ENCODE results near the gene EMCN. TPM values are rescaled to one million over a fixed set of nuclear protein-coding genes. Genes with fewer than 3 reads are reported as not detected.

The EMCN gene
- total and polyA plus RNA-seq, 10 donors: 0.50 to 4.4 (median 3.0) TPM

DNA sequence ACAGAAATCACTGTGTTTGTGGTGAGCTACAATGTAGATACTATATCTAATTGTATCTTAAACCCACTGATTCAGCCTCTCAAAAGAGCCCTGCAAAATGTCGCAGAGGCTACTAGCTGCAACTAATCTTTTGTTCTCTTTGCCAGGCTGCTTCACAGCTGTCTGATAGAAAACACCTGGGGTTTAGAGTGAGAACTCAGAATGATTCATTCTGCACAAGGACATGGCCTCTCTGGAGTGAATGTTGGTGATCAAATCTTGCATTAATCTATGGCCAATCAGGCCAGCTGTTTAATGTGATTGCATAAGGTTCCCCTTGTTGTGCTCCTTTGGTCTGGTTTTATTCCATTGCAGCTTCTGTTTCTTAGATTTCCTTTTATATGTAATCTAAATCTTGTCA is 100.3 kb downstream of the EMCN start:
- Histone ChIP-seq H3K4me3 (no peak overlapping the region), H3K36me3 (no peaks in the 10 kb centered on the region), H3K4me1 (no peaks in the 10 kb centered on the region), H3K9me3 (no peaks in the 10 kb centered on the region), H3K27me3 (replicated peaks in 1 of 7) (no peaks in the 10 kb centered on the region), H3K27ac (no peak overlapping the region)
- intact Hi-C loops (cut with DNase I; ENCODE audit: low total_unique reads): no loop called here
- 66 to 79% (median 73%) methylated on average over 1 of the region's 1 CpG for WGBS, 5 donors
- TF ChIP-seq POLR2A (IDR thresholded peaks at IDR 0.05) (no peak), POLR2AphosphoS5 (IDR thresholded peaks at IDR 0.05) (no peak)
- TF ChIP-seq, protein P1, sequence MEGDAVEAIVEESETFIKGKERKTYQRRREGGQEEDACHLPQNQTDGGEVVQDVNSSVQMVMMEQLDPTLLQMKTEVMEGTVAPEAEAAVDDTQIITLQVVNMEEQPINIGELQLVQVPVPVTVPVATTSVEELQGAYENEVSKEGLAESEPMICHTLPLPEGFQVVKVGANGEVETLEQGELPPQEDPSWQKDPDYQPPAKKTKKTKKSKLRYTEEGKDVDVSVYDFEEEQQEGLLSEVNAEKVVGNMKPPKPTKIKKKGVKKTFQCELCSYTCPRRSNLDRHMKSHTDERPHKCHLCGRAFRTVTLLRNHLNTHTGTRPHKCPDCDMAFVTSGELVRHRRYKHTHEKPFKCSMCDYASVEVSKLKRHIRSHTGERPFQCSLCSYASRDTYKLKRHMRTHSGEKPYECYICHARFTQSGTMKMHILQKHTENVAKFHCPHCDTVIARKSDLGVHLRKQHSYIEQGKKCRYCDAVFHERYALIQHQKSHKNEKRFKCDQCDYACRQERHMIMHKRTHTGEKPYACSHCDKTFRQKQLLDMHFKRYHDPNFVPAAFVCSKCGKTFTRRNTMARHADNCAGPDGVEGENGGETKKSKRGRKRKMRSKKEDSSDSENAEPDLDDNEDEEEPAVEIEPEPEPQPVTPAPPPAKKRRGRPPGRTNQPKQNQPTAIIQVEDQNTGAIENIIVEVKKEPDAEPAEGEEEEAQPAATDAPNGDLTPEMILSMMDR (IDR thresholded peaks at IDR 0.05 in 8 of 11, conservative IDR thresholded peaks at IDR 0.05 in 3 of 11): no peak
- no peak for DNase-seq

DNA sequence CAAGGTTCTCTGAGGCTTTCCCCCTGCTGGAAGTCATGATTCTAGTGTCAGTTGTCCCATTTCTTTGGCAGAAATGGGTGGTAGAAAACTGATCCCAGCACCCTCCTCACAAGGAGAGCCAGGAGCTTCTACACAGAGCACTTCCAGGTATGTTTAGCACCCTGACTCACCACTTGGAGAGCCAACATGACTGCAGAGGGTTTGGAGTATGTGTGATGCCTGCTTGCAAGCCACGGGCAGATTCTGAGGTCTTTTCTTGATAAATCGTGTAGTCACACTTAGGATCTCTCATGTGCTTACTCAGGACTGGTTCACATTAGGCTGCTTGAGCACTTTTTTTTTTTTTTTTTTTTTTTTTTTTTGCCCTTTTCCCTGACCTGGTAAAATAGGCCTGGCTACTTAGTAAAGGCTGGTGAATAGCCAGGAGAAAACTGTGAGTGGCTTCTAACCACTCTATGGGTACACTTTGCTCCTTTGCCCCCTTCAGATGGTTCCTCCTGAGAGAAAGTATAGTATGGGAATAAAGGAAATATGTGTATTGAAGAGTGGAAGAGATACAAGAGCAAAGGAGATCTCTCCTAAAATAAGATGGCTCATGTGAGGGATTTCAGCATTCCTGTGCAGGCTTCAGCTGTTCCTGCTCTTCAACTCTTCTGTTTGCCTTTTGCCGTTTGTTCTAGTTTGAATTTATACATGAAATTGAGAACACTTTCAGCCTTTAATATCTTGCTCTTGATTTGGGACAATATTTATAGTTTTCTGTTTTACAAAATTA is 103.6 kb downstream of the EMCN start:
- no peaks in the 10 kb centered on the region for H3K36me3 ChIP-seq
- TF ChIP-seq POLR2A (IDR thresholded peaks at IDR 0.05) (no peak), POLR2AphosphoS5 (IDR thresholded peaks at IDR 0.05) (no peak)
- TF ChIP-seq, protein P1 (IDR thresholded peaks at IDR 0.05 in 8 of 11, conservative IDR thresholded peaks at IDR 0.05 in 3 of 11): no peak
- WGBS, 5 donors: 87 to 98% (median 93%) methylated on average over 3 of the region's 3 CpGs
- no peak overlapping the region for H3K4me3 ChIP-seq
- intact Hi-C loops (cut with DNase I; ENCODE audit: low total_unique reads): no loop called here
- H3K27ac ChIP-seq: no peak overlapping the region
- H3K9me3 ChIP-seq: no peaks in the 10 kb centered on the region
- no peaks in the 10 kb centered on the region for H3K4me1 ChIP-seq
- no peak for DNase-seq
- no peaks in the 10 kb centered on the region for H3K27me3 ChIP-seq (replicated peaks in 1 of 7)

DNA sequence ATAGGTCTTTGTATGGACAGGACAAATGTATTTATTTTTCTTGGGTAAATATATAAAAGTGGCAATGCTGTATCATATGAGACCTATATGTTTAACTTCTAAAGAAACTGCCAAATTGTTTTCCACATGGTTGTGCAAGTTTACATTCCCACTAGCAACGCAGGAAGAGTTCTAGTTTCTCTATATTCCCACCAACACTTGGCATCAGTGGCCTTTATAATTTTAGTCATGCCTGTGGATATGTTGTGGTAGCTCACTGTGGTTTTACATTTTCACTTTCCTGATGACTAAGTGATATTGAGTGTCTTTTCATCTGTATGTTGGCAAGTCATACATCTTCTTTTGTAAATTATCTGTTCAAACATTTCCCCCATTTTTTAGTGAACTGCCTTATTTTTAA is 126.0 kb downstream of the EMCN start:
- TF ChIP-seq POLR2AphosphoS5 (IDR thresholded peaks at IDR 0.05) (no peak), POLR2A (IDR thresholded peaks at IDR 0.05) (no peak)
- TF ChIP-seq, protein P1 (IDR thresholded peaks at IDR 0.05 in 8 of 11, conservative IDR thresholded peaks at IDR 0.05 in 3 of 11): no peak
- H3K27ac ChIP-seq: no peak overlapping the region
- H3K4me1 ChIP-seq: no peaks in the 10 kb centered on the region
- no peaks in the 10 kb centered on the region for H3K36me3 ChIP-seq
- WGBS, 5 donors: 52 to 89% (median 65%) methylated on average over 1 of the region's 1 CpG
- no peaks in the 10 kb centered on the region for H3K9me3 ChIP-seq
- intact Hi-C loops (cut with DNase I; ENCODE audit: low total_unique reads): no loop called here
- DNase-seq: no peak
- no peaks in the 10 kb centered on the region for H3K27me3 ChIP-seq (replicated peaks in 1 of 7)
- H3K4me3 ChIP-seq: no peak overlapping the region

DNA sequence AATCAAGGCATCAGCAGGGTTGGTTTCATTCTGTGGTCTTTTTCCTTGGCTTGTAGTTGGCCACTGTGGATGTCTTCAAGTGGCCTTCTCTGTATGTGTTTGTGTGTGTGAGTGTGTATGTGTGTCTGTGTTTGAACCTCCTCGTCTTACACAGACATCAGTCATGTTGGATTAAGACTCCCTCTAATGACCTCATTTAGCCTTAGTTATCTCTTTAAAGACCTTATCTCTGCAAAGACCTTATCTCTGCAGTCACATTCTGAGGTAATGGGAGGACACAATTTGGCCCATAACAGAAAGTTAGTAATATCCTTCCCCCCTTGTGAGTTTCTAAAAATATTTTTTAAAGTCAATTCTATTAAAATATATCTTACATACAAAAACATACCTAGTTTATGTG is 126.7 kb downstream of the EMCN start:
- intact Hi-C loops (cut with DNase I; ENCODE audit: low total_unique reads): no loop called here
- Histone ChIP-seq H3K4me1 (no peaks in the 10 kb centered on the region), H3K36me3 (no peaks in the 10 kb centered on the region), H3K9me3 (no peaks in the 10 kb centered on the region), H3K27me3 (replicated peaks in 1 of 7) (no peaks in the 10 kb centered on the region), H3K27ac (no peak overlapping the region), H3K4me3 (no peak overlapping the region)
- DNase-seq: no peak
- WGBS, 5 donors: 58 to 81% (median 71%) methylated on average over 1 of the region's 1 CpG
- TF ChIP-seq POLR2A (IDR thresholded peaks at IDR 0.05): no peak
- TF ChIP-seq POLR2AphosphoS5 (IDR thresholded peaks at IDR 0.05): no peak

Measured in spleen (tissue), 11 donors.